Kidney epithelial cell (primary cell): ENCODE results near the gene GLDN. TPM values are rescaled to one million over a fixed set of nuclear protein-coding genes. Genes with fewer than 3 reads are reported as not detected.

Source experiments
- DNase-seq: peaks from one replicate; pipeline ENCODE4 v3.0.0-alpha.2; 2010; ENCODE audit warnings: low read depth
- H3K27me3 ChIP-seq: 2 replicates; pipeline ENCODE4 v1.6.0; 2011; ENCODE audit warnings: low read length; ENCODE audit not compliant: control insufficient read depth, insufficient read depth
- H3K36me3 ChIP-seq: 2 replicates; pipeline ENCODE4 v1.5.1; 2011; ENCODE audit warnings: low read length; ENCODE audit not compliant: control insufficient read depth, insufficient read depth
- H3K4me3 ChIP-seq: 2 replicates; pipeline ENCODE4 v1.5.1; 2011; ENCODE audit warnings: low read depth, mild to moderate bottlenecking, control low read depth, low read length
- CTCF ChIP-seq: IDR thresholded peaks from 2 replicates; pipeline ENCODE4 v1.5.1; 2011; ENCODE audit warnings: mild to moderate bottlenecking, moderate library complexity, low read length, control low read depth, inconsistent platforms; ENCODE audit not compliant: insufficient read depth, poor library complexity, severe bottlenecking
- total RNA-seq: library from RNA; depleted of rRNA; stranded (reverse); fragments of >200 nt; gene quantifications from 2 replicates; pipeline ENCODE4 v1.2.3, GENCODE V29; 2015

The GLDN gene
- total RNA-seq, 1 donor from 2014 or later = not detected

DNA sequence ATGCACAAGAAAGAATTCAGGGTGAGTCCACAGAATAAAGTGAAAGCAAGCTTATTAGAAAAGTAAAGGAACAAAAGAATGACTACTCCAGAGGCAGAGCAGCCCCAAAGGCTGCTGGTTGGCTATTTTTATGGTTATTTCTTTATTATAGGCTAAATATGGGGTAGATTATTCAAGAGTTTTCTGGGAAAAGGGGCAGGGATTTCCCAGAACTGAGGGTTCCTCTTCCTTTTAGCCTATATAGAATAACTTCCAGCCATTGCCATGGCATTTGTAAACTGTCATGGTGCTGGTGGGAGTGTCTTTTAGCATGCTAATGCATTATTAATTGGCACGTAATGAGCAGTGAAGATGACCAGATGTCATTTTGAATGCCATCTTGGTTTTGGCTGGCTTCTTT is 13.6 kb downstream of the GLDN start:
- no peak for TF ChIP-seq CTCF
- no peaks in the 10 kb centered on the region for H3K36me3 ChIP-seq

DNA sequence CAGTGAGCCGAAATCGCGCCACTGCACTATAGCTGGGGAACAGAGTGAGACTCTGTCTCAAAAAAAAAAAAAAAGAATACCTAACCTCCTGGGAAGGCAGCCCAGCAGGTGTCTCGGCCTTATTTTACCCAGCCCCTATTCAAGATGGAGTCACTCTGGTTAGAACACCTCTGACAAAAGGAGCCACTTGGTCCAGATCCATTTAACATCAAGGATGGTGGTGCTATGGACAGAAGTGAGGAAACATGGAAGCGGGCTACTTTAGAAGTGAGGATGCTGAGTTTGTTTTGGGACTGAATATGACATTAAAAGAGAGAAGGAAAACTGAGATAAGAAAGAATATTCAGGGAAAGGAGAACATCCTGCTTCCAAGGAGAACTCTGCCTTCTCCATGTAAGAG is 14.7 kb downstream of the GLDN start:
- Histone ChIP-seq H3K27me3 (no peaks in the 10 kb centered on the region), H3K36me3 (no peaks in the 10 kb centered on the region), H3K4me3 (no peak overlapping the region)
- no peak for TF ChIP-seq CTCF
- no peak for DNase-seq

More for the DNA sequence above, 13.6 kb downstream of the GLDN start:
- DNase-seq = no peak
- no peak overlapping the region for H3K4me3 ChIP-seq
- no peaks in the 10 kb centered on the region for H3K27me3 ChIP-seq

DNA sequence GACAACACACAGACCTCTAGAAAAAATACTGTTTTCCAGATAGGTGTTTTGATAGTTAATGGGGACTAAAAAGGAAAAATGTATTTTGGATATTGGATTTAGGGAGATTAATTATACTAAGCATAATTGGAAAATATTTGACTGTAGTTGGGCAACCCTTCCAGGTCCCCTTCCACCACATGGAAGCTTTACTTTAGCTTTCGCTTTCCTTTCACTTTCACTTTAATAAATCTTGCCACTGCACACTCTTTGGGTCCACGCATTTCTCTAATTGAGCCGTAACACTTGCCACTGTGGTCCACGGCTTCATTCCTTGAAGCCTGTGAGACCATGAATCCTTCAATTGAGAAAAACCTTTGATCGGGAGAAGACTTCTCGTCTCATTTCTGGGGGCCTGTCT is 15.5 kb downstream of the GLDN start:
- Histone ChIP-seq H3K36me3 (no peaks in the 10 kb centered on the region), H3K4me3 (no peak overlapping the region), H3K27me3 (no peaks in the 10 kb centered on the region)
- no peak for DNase-seq
- no peak for TF ChIP-seq CTCF

- DNase-seq = no peak
- H3K4me3 ChIP-seq = no peak overlapping the region
- H3K36me3 ChIP-seq = no peaks in the 10 kb centered on the region
- TF ChIP-seq CTCF = no peak
- no peaks in the 10 kb centered on the region for H3K27me3 ChIP-seq
Observed at GRCh38 chr15:51359981-51360380, 18.5 kb downstream of the GLDN start.

- TF ChIP-seq CTCF = no peak
- no peak for DNase-seq
- no peak overlapping the region for H3K4me3 ChIP-seq
- H3K27me3 ChIP-seq = no peaks in the 10 kb centered on the region
- H3K36me3 ChIP-seq = no peaks in the 10 kb centered on the region
Observed at GRCh38 chr15:51363383-51363782, 21.9 kb downstream of the GLDN start.

DNA sequence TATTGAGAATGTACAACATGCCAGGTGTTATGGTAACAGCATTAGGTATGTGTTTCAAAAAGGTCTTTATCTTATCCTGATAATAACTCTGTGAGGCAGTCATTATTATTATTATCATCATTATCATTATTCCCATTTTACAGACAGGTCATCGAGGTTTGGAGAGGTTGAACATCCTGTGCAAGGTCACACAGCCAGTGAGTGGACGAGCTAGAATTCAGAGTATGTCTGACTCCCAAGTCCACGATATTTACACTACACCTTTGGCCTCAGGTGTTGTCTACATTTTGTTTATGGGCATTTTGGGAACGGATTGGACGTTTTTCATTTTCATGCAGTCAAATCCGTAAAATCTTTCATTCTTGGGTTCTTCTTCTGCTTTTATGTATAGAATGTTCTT is 24.0 kb downstream of the GLDN start:
- H3K4me3 ChIP-seq = no peak overlapping the region
- no peak for DNase-seq
- no peak for TF ChIP-seq CTCF
- no peaks in the 10 kb centered on the region for H3K36me3 ChIP-seq
- H3K27me3 ChIP-seq = no peaks in the 10 kb centered on the region
